NCI-H2196 treated with DMSO at 0.1 percent for 48 hours (cell line): Measurements from ENCODE around the gene TXNRD1.
A peak's percentile ranks its signal among the peaks of the same experiment; 100 is the strongest.
"Not testable (repeated sequence)": the region's sequence is repeated elsewhere in the genome, so short reads cannot be mapped to it uniquely, and the experiment has no call there.

Source experiments
- DNase-seq: peaks from one replicate; lab custom pipeline; 2025; ENCODE audit not compliant: unreplicated experiment; lab: John Stamatoyannopoulos, UW

Gene TXNRD1

GRCh38 chr12:104190641-104191176, 24.9 kb upstream of the TXNRD1 start:
- DNase-seq = no peak

GRCh38 chr12:104197264-104197663, 18.3 kb upstream of the TXNRD1 start:
- DNase-seq = no peak

- DNase-seq = no peak
These were observed 15.6 kb upstream of the TXNRD1 start for GRCh38 chr12:104199964-104200363.

GRCh38 chr12:104201238-104202001, 14.2 kb upstream of the TXNRD1 start:
- DNase-seq = peak; percentile 11

- no peak for DNase-seq
These were observed 10.7 kb upstream of the TXNRD1 start for GRCh38 chr12:104204690-104205480.

GRCh38 chr12:104207416-104208205, 8.0 kb upstream of the TXNRD1 start:
- no peak for DNase-seq

- no peak for DNase-seq
These were observed 3.1 kb upstream of the TXNRD1 start for GRCh38 chr12:104212516-104212915.

- no peak for DNase-seq
These were observed 1.6 kb upstream of the TXNRD1 start for GRCh38 chr12:104213952-104214351.

GRCh38 chr12:104216521-104216924, 944 bp downstream of the TXNRD1 start:
- no peak for DNase-seq

- DNase-seq = not testable (repeated sequence)
These were observed 2.9 kb downstream of the TXNRD1 start for GRCh38 chr12:104218506-104218905.

- DNase-seq = no peak
These were observed 3.4 kb downstream of the TXNRD1 start for GRCh38 chr12:104218935-104219334.

- peak; percentile 46 for DNase-seq
These were observed 3.8 kb downstream of the TXNRD1 start for GRCh38 chr12:104219361-104219892.

GRCh38 chr12:104219908-104220404, 4.4 kb downstream of the TXNRD1 start:
- DNase-seq = peak; percentile 37

GRCh38 chr12:104220931-104221330, 5.4 kb downstream of the TXNRD1 start:
- DNase-seq = no peak

- no peak for DNase-seq
These were observed 7.4 kb downstream of the TXNRD1 start for GRCh38 chr12:104222976-104223375.

GRCh38 chr12:104223712-104224111, 8.1 kb downstream of the TXNRD1 start:
- DNase-seq = no peak

- no peak for DNase-seq
These were observed 11.1 kb downstream of the TXNRD1 start for GRCh38 chr12:104226672-104227071.

GRCh38 chr12:104230304-104231095, 14.9 kb downstream of the TXNRD1 start:
- DNase-seq = no peak

GRCh38 chr12:104232609-104233280, 17.2 kb downstream of the TXNRD1 start:
- DNase-seq = no peak
